Sigmoid colon (tissue), 7 donors: ENCODE data around the gene UBXN10. TPM values are rescaled to one million over a fixed set of nuclear protein-coding genes. Genes with fewer than 3 reads are reported as not detected.

ENCODE experiments used
- DNase-seq: peaks from one replicate; pipeline ENCODE4 v3.0.0-alpha.2; 2019
- H3K27ac ChIP-seq, 4 donors: fragments of 200-600 bp; sonication (generic); one replicate each; pipeline ENCODE4 v1.5.1; 2016 to 2019; ENCODE audit warnings: mild to moderate bottlenecking in 1 of 4
- H3K27me3 ChIP-seq, 3 donors: fragments of 200-600 bp; sonication (generic); one replicate each; pipeline ENCODE4 v1.5.1; 2019; ENCODE audit warnings: mild to moderate bottlenecking in 1 of 3
- H3K36me3 ChIP-seq, 4 donors: fragments of 200-600 bp; sonication (generic); one replicate each; pipeline ENCODE4 v1.5.1; 2016 to 2019
- H3K4me1 ChIP-seq, 4 donors: fragments of 200-600 bp; sonication (generic); one replicate each; pipeline ENCODE4 v1.5.1; 2017 to 2019
- H3K4me3 ChIP-seq, 4 donors: fragments of 200-600 bp; sonication (generic); one replicate each; pipeline ENCODE4 v1.5.1; 2017 to 2019; ENCODE audit warnings: mild to moderate bottlenecking in 2 of 4, moderate library complexity in 1 of 4
- H3K9me3 ChIP-seq, 4 donors: fragments of 200-600 bp in 3 of 4; sonication (generic) in 3 of 4; one replicate each; pipeline versions ENCODE4 v1.5.1 to v1.6.1; 2013 to 2019
- EP300 ChIP-seq, 4 donors: sonication (generic); formaldehyde crosslinking; IDR thresholded peaks; one replicate each; pipeline ENCODE4 v1.6.1; 2017; ENCODE audit warnings: antibody characterized with exemption in 4 of 4
- POLR2A ChIP-seq, 2 donors: fragments of 450-650 bp; IDR thresholded peaks; one replicate each; pipeline ENCODE4 v1.6.1; 2016; ENCODE audit warnings: antibody characterized with exemption in 2 of 2, mild to moderate bottlenecking in 2 of 2, moderate library complexity in 2 of 2
- POLR2AphosphoS5 ChIP-seq, 4 donors: sonication (generic); formaldehyde crosslinking; IDR thresholded peaks; one replicate each; pipeline ENCODE4 v1.6.1; 2017; ENCODE audit warnings: antibody characterized with exemption in 4 of 4
- WGBS, 2 donors: extraction: QIAGEN DNeasy Blood & Tissue Kit; methylation state at CpG; one replicate each; pipeline ENCODE4 v1.1.7; 2013; 5-methylcytosine and 5-hydroxymethylcytosine counted together
- intact Hi-C: fragments of 100-400 bp; cut with DNase I; formaldehyde crosslinking; loops from one replicate; pipeline ENCODE4 v1.15.1; 2023
- polyA plus RNA-seq, 3 donors: library from polyadenylated mRNA; stranded (reverse); fragments of 200-250 nt; gene quantifications; one replicate each; pipeline ENCODE4 v1.2.3, GENCODE V29; 2013
- total RNA-seq, 4 donors: library from RNA; depleted of rRNA; stranded (reverse); fragments of >200 nt; gene quantifications; one replicate each; pipeline ENCODE4 v1.1.0, GENCODE V29; 2016
- TF ChIP-seq, protein P1 (sequence below), 4 experiments: fragments of 450-650 bp in 3 of 4; fragments of 200-600 bp in 1 of 4; IDR thresholded peaks; one replicate each; pipeline ENCODE4 v1.5.1; 2016 to 2019; ENCODE audit warnings: antibody characterized with exemption in 4 of 4, mild to moderate bottlenecking in 3 of 4, moderate library complexity in 2 of 4
- donor health status: healthy with polysubstance abuse.
- donor health status: Bipolar disorder and iron deficiency.
- donor health status: healthy.

The UBXN10 gene
- total and polyA plus RNA-seq, 7 donors = 2.9 to 25.0 (median 14.6) TPM

DNA sequence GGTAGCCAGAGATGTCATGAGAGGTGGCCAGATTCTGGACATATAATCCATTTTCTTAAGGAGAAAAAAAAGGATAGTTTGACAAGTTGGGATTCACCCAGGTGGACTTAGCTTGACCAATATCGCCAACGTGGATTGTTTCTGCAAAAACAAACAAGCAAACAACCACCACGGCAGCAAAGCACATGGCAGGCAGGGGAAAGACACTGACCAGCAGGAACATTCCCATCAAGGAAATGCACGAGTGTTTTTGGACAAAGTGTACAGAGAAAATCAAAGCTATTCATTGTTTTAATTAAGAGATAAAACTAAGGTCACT, 9.5 kb downstream of the UBXN10 start:
- WGBS, 2 donors = 59 to 65% methylated on average over 4 of the region's 4 CpGs
- peaks cover 0 to 54% (median 43%) of the 10 kb centered on the region in 4 donors for H3K4me1 ChIP-seq
- peak overlapping the region in 3 of 4 donors; percentile 5 to 98 (median 95) for H3K27ac ChIP-seq
- no peak for TF ChIP-seq EP300 (IDR thresholded peaks at IDR 0.05)
- TF ChIP-seq, protein P1, sequence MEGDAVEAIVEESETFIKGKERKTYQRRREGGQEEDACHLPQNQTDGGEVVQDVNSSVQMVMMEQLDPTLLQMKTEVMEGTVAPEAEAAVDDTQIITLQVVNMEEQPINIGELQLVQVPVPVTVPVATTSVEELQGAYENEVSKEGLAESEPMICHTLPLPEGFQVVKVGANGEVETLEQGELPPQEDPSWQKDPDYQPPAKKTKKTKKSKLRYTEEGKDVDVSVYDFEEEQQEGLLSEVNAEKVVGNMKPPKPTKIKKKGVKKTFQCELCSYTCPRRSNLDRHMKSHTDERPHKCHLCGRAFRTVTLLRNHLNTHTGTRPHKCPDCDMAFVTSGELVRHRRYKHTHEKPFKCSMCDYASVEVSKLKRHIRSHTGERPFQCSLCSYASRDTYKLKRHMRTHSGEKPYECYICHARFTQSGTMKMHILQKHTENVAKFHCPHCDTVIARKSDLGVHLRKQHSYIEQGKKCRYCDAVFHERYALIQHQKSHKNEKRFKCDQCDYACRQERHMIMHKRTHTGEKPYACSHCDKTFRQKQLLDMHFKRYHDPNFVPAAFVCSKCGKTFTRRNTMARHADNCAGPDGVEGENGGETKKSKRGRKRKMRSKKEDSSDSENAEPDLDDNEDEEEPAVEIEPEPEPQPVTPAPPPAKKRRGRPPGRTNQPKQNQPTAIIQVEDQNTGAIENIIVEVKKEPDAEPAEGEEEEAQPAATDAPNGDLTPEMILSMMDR (IDR thresholded peaks at IDR 0.05) = peak in 1 of 4 experiments; percentile 9
- no peak for TF ChIP-seq POLR2A (IDR thresholded peaks at IDR 0.05)
- no peak for TF ChIP-seq POLR2AphosphoS5 (IDR thresholded peaks at IDR 0.05)
- no peak for DNase-seq
- H3K9me3 ChIP-seq = no peaks in the 10 kb centered on the region
- no peak overlapping the region for H3K4me3 ChIP-seq
- no peaks in the 10 kb centered on the region for H3K27me3 ChIP-seq
- intact Hi-C loops = loop anchor here (1.0 to 5.0 kb wide), 3 partner anchors 30 to 95 kb away; no protein-coding TSS in a partner anchor
- peaks cover 0 to 12% (median 0%) of the 10 kb centered on the region in 4 donors for H3K36me3 ChIP-seq

GRCh38 chr1:20197329-20197791, 11.5 kb downstream of the UBXN10 start:
- no peaks in the 10 kb centered on the region for H3K36me3 ChIP-seq
- WGBS, 2 donors = 64 to 71% methylated on average over 6 of the region's 6 CpGs
- TF ChIP-seq POLR2AphosphoS5 (IDR thresholded peaks at IDR 0.05) = peak in 1 of 4 donors; percentile 9
- TF ChIP-seq, protein P1 (IDR thresholded peaks at IDR 0.05) = no peak
- H3K27ac ChIP-seq = no peak overlapping the region
- peaks cover 0 to 36% (median 28%) of the 10 kb centered on the region in 4 donors for H3K4me1 ChIP-seq
- intact Hi-C loops = loop anchor here (5.0 kb wide), 1 partner anchor 45 kb away; no protein-coding TSS in a partner anchor
- no peak for DNase-seq
- H3K4me3 ChIP-seq = no peak overlapping the region
- no peaks in the 10 kb centered on the region for H3K9me3 ChIP-seq
- no peaks in the 10 kb centered on the region for H3K27me3 ChIP-seq

DNA sequence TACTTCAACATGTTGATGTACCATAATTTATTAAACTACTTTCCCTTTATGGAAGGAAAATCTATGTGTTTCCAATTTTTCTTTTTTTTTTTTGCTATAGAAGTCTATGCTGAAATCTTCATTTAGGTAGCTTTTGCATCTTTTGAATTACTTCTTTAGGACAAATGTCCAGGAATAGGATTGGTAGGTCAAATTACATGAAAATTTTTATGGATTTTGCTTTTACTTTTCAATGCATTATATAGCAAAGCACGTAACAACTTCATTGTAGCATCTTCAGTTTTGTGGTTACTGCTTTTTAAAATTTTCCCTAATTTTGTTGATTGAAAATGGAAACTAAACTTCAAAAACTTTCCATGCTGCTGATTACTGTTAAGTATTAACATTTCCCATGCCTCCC, 12.4 kb downstream of the UBXN10 start:
- no peaks in the 10 kb centered on the region for H3K36me3 ChIP-seq
- TF ChIP-seq, protein P1 (IDR thresholded peaks at IDR 0.05) = no peak
- TF ChIP-seq POLR2AphosphoS5 (IDR thresholded peaks at IDR 0.05) (no peak), EP300 (IDR thresholded peaks at IDR 0.05) (no peak), POLR2A (IDR thresholded peaks at IDR 0.05) (no peak)
- no peaks in the 10 kb centered on the region for H3K27me3 ChIP-seq
- DNase-seq = no peak
- H3K9me3 ChIP-seq = no peaks in the 10 kb centered on the region
- H3K27ac ChIP-seq = no peak overlapping the region
- peaks cover 0 to 26% (median 19%) of the 10 kb centered on the region in 4 donors for H3K4me1 ChIP-seq
- intact Hi-C loops = loop anchor here (5.0 kb wide), 1 partner anchor 46 kb away; no protein-coding TSS in a partner anchor
- 90 to 94% methylated on average over 1 of the region's 1 CpG for WGBS, 2 donors
- no peak overlapping the region for H3K4me3 ChIP-seq

GRCh38 chr1:20198918-20199317, 13.0 kb downstream of the UBXN10 start:
- Histone ChIP-seq H3K4me3 (no peak overlapping the region), H3K27ac (no peak overlapping the region), H3K36me3 (no peaks in the 10 kb centered on the region), H3K27me3 (no peaks in the 10 kb centered on the region), H3K4me1 (peaks cover 0 to 20% (median 15%) of the 10 kb centered on the region in 4 donors), H3K9me3 (no peaks in the 10 kb centered on the region)
- TF ChIP-seq, protein P1 (IDR thresholded peaks at IDR 0.05) = no peak
- TF ChIP-seq POLR2A (IDR thresholded peaks at IDR 0.05) (no peak), POLR2AphosphoS5 (IDR thresholded peaks at IDR 0.05) (no peak), EP300 (IDR thresholded peaks at IDR 0.05) (no peak)
- intact Hi-C loops = loop anchor here (5.0 kb wide), 1 partner anchor 47 kb away; no protein-coding TSS in a partner anchor
- DNase-seq = no peak
- 72 to 79% methylated on average over 7 of the region's 7 CpGs for WGBS, 2 donors

GRCh38 chr1:20199403-20199802, 13.5 kb downstream of the UBXN10 start:
- H3K4me1 ChIP-seq = peaks cover 0 to 15% (median 10%) of the 10 kb centered on the region in 4 donors
- H3K9me3 ChIP-seq = no peaks in the 10 kb centered on the region
- TF ChIP-seq POLR2A (IDR thresholded peaks at IDR 0.05) = no peak
- TF ChIP-seq EP300 (IDR thresholded peaks at IDR 0.05) = no peak
- peak in 1 of 4 donors; percentile 5 for TF ChIP-seq POLR2AphosphoS5 (IDR thresholded peaks at IDR 0.05)
- TF ChIP-seq, protein P1 (IDR thresholded peaks at IDR 0.05) = no peak
- DNase-seq = no peak
- no peaks in the 10 kb centered on the region for H3K27me3 ChIP-seq
- no peak overlapping the region for H3K27ac ChIP-seq
- H3K4me3 ChIP-seq = no peak overlapping the region
- intact Hi-C loops = loop anchor here (5.0 kb wide), 1 partner anchor 47 kb away; no protein-coding TSS in a partner anchor
- H3K36me3 ChIP-seq = no peaks in the 10 kb centered on the region
- WGBS, 2 donors = 41 to 51% methylated on average over 3 of the region's 3 CpGs
